OCI-LY3 (cell line): ENCODE measurements around the gene PPP2R5A.

Source experiments
- H2AFZ ChIP-seq: fragments of 200-600, 300-600 bp; shearing (Covaris generic); 2 replicates; pipeline ENCODE4 v1.6.0; 2014; ENCODE audit warnings: antibody characterized with exemption, low read depth, low read length
- H3K27ac ChIP-seq: fragments of 200-600, 300-600 bp; sonication (generic); 2 replicates; pipeline ENCODE4 v1.5.1; 2014; ENCODE audit warnings: mild to moderate bottlenecking, low read length, moderate library complexity, mixed read lengths
- H3K27me3 ChIP-seq: fragments of 200-600, 300-600 bp; sonication (generic); 2 replicates; pipeline ENCODE4 v1.6.1; 2014; ENCODE audit warnings: low read depth, low read length, mixed read lengths
- H3K36me3 ChIP-seq: fragments of 200-600, 300-600 bp; sonication (generic); replicated peaks from 2 replicates; pipeline ENCODE3; 2014; ENCODE audit warnings: low read depth, low read length, mixed read lengths
- H3K4me1 ChIP-seq: fragments of 300-600, 200-600 bp; sonication (generic); 2 replicates; pipeline ENCODE4 v1.6.1; 2014; ENCODE audit warnings: low read length, mixed read lengths
- H3K4me2 ChIP-seq: fragments of 200-600, 300-600 bp; sonication (generic); 2 replicates; pipeline ENCODE4 v1.6.1; 2014; ENCODE audit warnings: low read length, mixed read lengths
- H3K4me3 ChIP-seq: fragments of 300-600, 200-600 bp; sonication (generic); 2 replicates; pipeline ENCODE4 v1.5.1; 2014; ENCODE audit warnings: antibody characterized with exemption, mild to moderate bottlenecking, low read length, moderate library complexity
- H3K79me2 ChIP-seq: fragments of 300-600, 200-600 bp; shearing (Covaris generic); 2 replicates; pipeline ENCODE4 v1.6.1; 2014; ENCODE audit warnings: mild to moderate bottlenecking, low read length, mixed read lengths
- H3K9ac ChIP-seq: fragments of 300-600, 200-600 bp; shearing (Covaris generic); 2 replicates; pipeline ENCODE4 v1.6.0; 2014; ENCODE audit warnings: mild to moderate bottlenecking, low read length, moderate library complexity
- H3K9me3 ChIP-seq: fragments of 200-600, 300-600 bp; shearing (Covaris generic); 2 replicates; pipeline ENCODE4 v1.6.1; 2014; ENCODE audit warnings: low read length, mixed read lengths; ENCODE audit not compliant: insufficient read depth
- H4K20me1 ChIP-seq: fragments of 200-600, 300-600 bp; sonication (generic); 2 replicates; pipeline ENCODE4 v1.6.1; 2016; ENCODE audit warnings: low read length, mixed read lengths; ENCODE audit not compliant: insufficient read depth
- CTCF ChIP-seq: fragments of 200-600, 300-600 bp; sonication (generic); IDR thresholded peaks from 2 replicates; pipeline ENCODE4 v1.5.1; 2014; ENCODE audit warnings: antibody characterized with exemption, low read length, low read depth
- EZH2phosphoT487 ChIP-seq: fragments of 200-600 bp; shearing (Covaris generic); IDR thresholded peaks from 2 replicates; pipeline ENCODE4 v1.6.1; 2018; ENCODE audit warnings: antibody characterized with exemption, mixed run types, low read depth

The PPP2R5A gene

GRCh38 chr1:212271823-212272485, 13.3 kb upstream of the PPP2R5A start:
- no peaks in the 10 kb centered on the region for H4K20me1 ChIP-seq
- no peak for TF ChIP-seq CTCF
- no peak for TF ChIP-seq EZH2phosphoT487
- no peaks in the 10 kb centered on the region for H3K79me2 ChIP-seq
- H3K9ac ChIP-seq, result no peak overlapping the region
- peaks cover 9% of the 10 kb centered on the region for H3K4me1 ChIP-seq
- H3K27ac ChIP-seq, result no peak overlapping the region
- no peak overlapping the region for H2AFZ ChIP-seq
- H3K9me3 ChIP-seq, result no peaks in the 10 kb centered on the region
- no peak overlapping the region for H3K4me3 ChIP-seq
- no peak overlapping the region for H3K4me2 ChIP-seq
- H3K36me3 ChIP-seq, result no peaks in the 10 kb centered on the region
- peaks cover 32% of the 10 kb centered on the region for H3K27me3 ChIP-seq

GRCh38 chr1:212281590-212281989, 3.6 kb upstream of the PPP2R5A start:
- Histone ChIP-seq H3K27me3 (no peaks in the 10 kb centered on the region), H3K27ac (no peak overlapping the region), H3K9ac (no peak overlapping the region), H3K36me3 (no peaks in the 10 kb centered on the region), H3K4me1 (peaks cover 7% of the 10 kb centered on the region; the same call in 1 of the 2 replicates), H3K79me2 (peaks cover 6% of the 10 kb centered on the region), H2AFZ (no peak overlapping the region), H3K9me3 (no peaks in the 10 kb centered on the region), H4K20me1 (no peaks in the 10 kb centered on the region), H3K4me2 (no peak overlapping the region), H3K4me3 (no peak overlapping the region)
- TF ChIP-seq EZH2phosphoT487, result no peak
- no peak for TF ChIP-seq CTCF

GRCh38 chr1:212283741-212284140, 1.5 kb upstream of the PPP2R5A start:
- H3K79me2 ChIP-seq, result peaks cover 28% of the 10 kb centered on the region
- no peak overlapping the region for H3K9ac ChIP-seq
- no peak overlapping the region for H3K27ac ChIP-seq
- H3K4me2 ChIP-seq, result peak overlapping the region; percentile 81
- no peaks in the 10 kb centered on the region for H3K27me3 ChIP-seq
- peak overlapping the region; percentile 83; the same call in 1 of the 2 replicates for H3K4me3 ChIP-seq
- peaks cover 12% of the 10 kb centered on the region for H3K4me1 ChIP-seq
- no peaks in the 10 kb centered on the region for H3K9me3 ChIP-seq
- peaks cover 2% of the 10 kb centered on the region for H3K36me3 ChIP-seq
- H2AFZ ChIP-seq, result no peak overlapping the region
- TF ChIP-seq EZH2phosphoT487 (no peak), CTCF (no peak)
- H4K20me1 ChIP-seq, result no peaks in the 10 kb centered on the region; the same call in 1 of the 2 replicates

GRCh38 chr1:212284332-212284743, 872 bp upstream of the PPP2R5A start:
- H3K27ac ChIP-seq, result peak overlapping the region; percentile 53
- peaks cover 33% of the 10 kb centered on the region for H3K79me2 ChIP-seq
- peak overlapping the region; percentile 83 for H3K4me3 ChIP-seq
- peaks cover 3% of the 10 kb centered on the region for H3K36me3 ChIP-seq
- TF ChIP-seq CTCF (no peak), EZH2phosphoT487 (no peak)
- H4K20me1 ChIP-seq, result no peaks in the 10 kb centered on the region; the same call in 1 of the 2 replicates
- no peaks in the 10 kb centered on the region for H3K9me3 ChIP-seq
- H3K4me2 ChIP-seq, result peak overlapping the region; percentile 81
- peak overlapping the region; percentile 65 for H2AFZ ChIP-seq
- H3K9ac ChIP-seq, result peak overlapping the region; percentile 62
- no peaks in the 10 kb centered on the region for H3K27me3 ChIP-seq
- H3K4me1 ChIP-seq, result peaks cover 15% of the 10 kb centered on the region
